K562 (cell line): ENCODE measurements around the gene MYOM1. TPM values are rescaled to one million over a fixed set of nuclear protein-coding genes. Genes with fewer than 3 reads are reported as not detected.
A peak's percentile ranks its signal among the peaks of the same experiment; 100 is the strongest.

Source experiments
- BRD4 ChIP-seq: fragments of 200-600 bp; sonication (generic); IDR thresholded peaks from 2 replicates; pipeline ENCODE4 v1.6.1; 2017; ENCODE audit warnings: inconsistent platforms
- CCNT2 ChIP-seq: IDR thresholded peaks from 2 replicates; pipeline ENCODE4 v1.6.1; 2011; ENCODE audit warnings: borderline replicate concordance, low read depth, mild to moderate bottlenecking, moderate library complexity, mixed read lengths, low read length; ENCODE audit not compliant: insufficient read length; ENCODE audit errors: extremely low read depth
- CHD2 ChIP-seq: IDR thresholded peaks from 2 replicates; pipeline ENCODE4 v1.6.1; 2011; ENCODE audit warnings: low read depth, low read length
- CSDE1 ChIP-seq, 2 experiments: fragments of 450-650 bp; IDR thresholded peaks; 2 replicates each; pipeline ENCODE4 v1.6.1; 2016; ENCODE audit warnings: mild to moderate bottlenecking in 1 of 2
- ELF2 ChIP-seq: fragments of 250-450 bp; sonication (Bioruptor Pico); IDR thresholded peaks from 2 replicates; pipeline ENCODE4 v1.5.0; 2021; ENCODE audit warnings: mild to moderate bottlenecking
- FOXA3 ChIP-seq, 2 experiments: fragments of 450-650 bp in 1 of 2; sonication (generic) in 1 of 2; formaldehyde crosslinking; IDR thresholded peaks in 1 of 2; conservative IDR thresholded peaks in 1 of 2; 2 replicates each; pipeline versions ENCODE4 v1.4.0 to v1.8.0; 2020 to 2022; ENCODE audit warnings: mild to moderate bottlenecking in 2 of 2, missing genetic modification reagents in 1 of 2
- GATAD2B ChIP-seq: fragments of 450-650 bp; IDR thresholded peaks from 2 replicates; pipeline ENCODE4 v1.6.1; 2017; ENCODE audit warnings: mild to moderate bottlenecking, borderline replicate concordance
- HOXB6 ChIP-seq: fragments of 250-450 bp; sonication (Bioruptor Pico); IDR thresholded peaks from 2 replicates; pipeline ENCODE4 v1.5.1; 2022; ENCODE audit warnings: mild to moderate bottlenecking, borderline replicate concordance
- JUND ChIP-seq, 2 experiments: IDR thresholded peaks; 2 replicates in 1 of 2; 3 replicates in 1 of 2; pipeline ENCODE4 v1.6.1; 2011; ENCODE audit warnings: borderline replicate concordance in 2 of 2, low read depth in 2 of 2, low read length in 2 of 2, improper control_type of control experiment in 1 of 2, missing biosample characterization in 1 of 2, missing genetic modification characterization in 1 of 2, missing genetic modification reagents in 1 of 2
- KDM4B ChIP-seq, 2 experiments: fragments of 450-650 bp in 1 of 2; sonication (generic) in 1 of 2; IDR thresholded peaks; 2 replicates each; pipeline ENCODE4 v1.6.1; 2016 to 2017; ENCODE audit warnings: borderline replicate concordance in 2 of 2, antibody characterized with exemption in 1 of 2, low read depth in 1 of 2, mild to moderate bottlenecking in 1 of 2
- MEF2D ChIP-seq: conservative IDR thresholded peaks from 2 replicates; pipeline ENCODE4 v1.6.1; 2016; ENCODE audit warnings: low read depth, missing genetic modification characterization, missing compliant biosample characterization
- NR2C1 ChIP-seq, 2 experiments: fragments of 450-650 bp; IDR thresholded peaks; 2 replicates each; pipeline ENCODE4 v1.6.1; 2017; ENCODE audit warnings: mild to moderate bottlenecking in 2 of 2, antibody characterized with exemption in 1 of 2, inconsistent platforms in 1 of 2, missing compliant biosample characterization in 1 of 2, missing genetic modification characterization in 1 of 2
- PCBP1 ChIP-seq: fragments of 200-400 bp; formaldehyde crosslinking; IDR thresholded peaks from 2 replicates; pipeline ENCODE4 v1.6.1; 2018; ENCODE audit warnings: mild to moderate bottlenecking, low read depth, low read length; ENCODE audit not compliant: poor library complexity, severe bottlenecking
- PCBP2 ChIP-seq: fragments of 200-400 bp; formaldehyde crosslinking; IDR thresholded peaks from 2 replicates; pipeline ENCODE4 v1.6.1; 2018; ENCODE audit warnings: low read length, low read depth, mild to moderate bottlenecking, moderate library complexity; ENCODE audit not compliant: poor library complexity, severe bottlenecking
- ZNF212 ChIP-seq: fragments of 450-650 bp; formaldehyde crosslinking; IDR thresholded peaks from 2 replicates; pipeline ENCODE4 v1.4.0; 2020; ENCODE audit warnings: mild to moderate bottlenecking
- ZNF324 ChIP-seq: fragments of 250-450 bp; sonication (Bioruptor Pico); IDR thresholded peaks from 2 replicates; pipeline ENCODE4 v1.4.0; 2020; ENCODE audit warnings: mild to moderate bottlenecking
- ZNF764 ChIP-seq: fragments of 250-450 bp; sonication (Bioruptor Pico); IDR thresholded peaks from 2 replicates; pipeline ENCODE4 v1.4.0; 2020; ENCODE audit warnings: low read depth, mild to moderate bottlenecking, moderate library complexity
- polyA plus RNA-seq, 8 experiments: library from polyadenylated mRNA; depleted of rRNA in 4 of 8; stranded (reverse) in 5 of 8; unstranded in 3 of 8; fragments of >200 nt; fragmentation: Nextera tagmentation in 2 of 8; fragmentation: Illumina TruSeq in 1 of 8; extraction: Ambion mirVana in 2 of 8; extraction: Trizol in 1 of 8; gene quantifications; 2 replicates each; pipeline versions ENCODE4 v1.2.1 to v1.2.3, GENCODE V29; 2011 to 2014; ENCODE audit warnings: inconsistent platforms in 1 of 8, missing spikeins in 1 of 8
- total RNA-seq, 7 experiments: library from RNA; depleted of rRNA in 6 of 7; stranded (reverse); fragments of >200 nt in 6 of 7; fragmentation: Illumina TruSeq in 2 of 7; extraction: Trizol in 2 of 7; gene quantifications; 2 replicates each; pipeline versions ENCODE4 v1.2.1 to v1.2.3, GENCODE V29; 2011 to 2021; ENCODE audit warnings: low replicate concordance in 1 of 7
- TF ChIP-seq, protein P1 (sequence below): fragments of 250-450 bp; sonication (Bioruptor Pico); IDR thresholded peaks from 2 replicates; pipeline ENCODE4 v1.4.0; 2020
- TF ChIP-seq, protein P2 (sequence below): fragments of 250-450 bp; sonication (Bioruptor Pico); IDR thresholded peaks from 2 replicates; pipeline ENCODE4 v1.5.0; 2021; ENCODE audit warnings: mild to moderate bottlenecking, moderate library complexity

Gene MYOM1
- total and polyA plus RNA-seq, 9 of the 15 experiments (the other 6 are each of a cell fraction or from before 2014, with no cell fraction given): 0.01 to 0.62 (median 0.25) TPM

DNA sequence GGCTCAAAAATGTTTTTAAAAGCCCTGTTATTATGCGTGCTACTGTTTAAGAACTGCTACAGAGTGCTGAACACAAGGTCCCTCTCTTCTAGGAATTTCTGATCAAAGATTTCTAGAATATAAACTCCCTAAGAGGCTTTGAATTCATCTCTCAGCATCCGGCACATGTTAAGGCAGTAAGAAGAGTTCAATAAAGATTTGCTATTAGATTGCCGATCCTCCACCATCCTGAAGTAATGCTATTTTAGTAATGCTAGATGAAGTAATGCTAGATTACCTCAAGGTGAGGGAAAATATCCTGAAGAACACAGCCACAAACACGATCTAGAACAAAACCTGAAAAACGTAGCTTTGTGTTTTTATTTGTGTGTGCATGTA, 41.2 kb upstream of the MYOM1 start (continued):
- TF ChIP-seq CCNT2 (no peak), ZNF764 (CRISPR knock-in tag) (no peak), ELF2 (CRISPR knock-in tag) (0 out of 2 replicates have a peak, but pooled peaks have one; percentile 16), BRD4 (no peak), ZNF324 (CRISPR knock-in tag) (no peak), HOXB6 (CRISPR knock-in tag) (no peak), NR2C1 (IDR thresholded peaks at IDR 0.05) (no peak), NR2C1 (tag; IDR thresholded peaks at IDR 0.05) (no peak), ZNF212 (no peak), KDM4B (IDR thresholded peaks at IDR 0.05; ENCODE audit: borderline replicate concordance in 2 of 2, low read depth in 1 of 2) (no peak), MEF2D (tag) (0 out of 2 replicates have a peak, but pooled peaks have one; percentile 31), FOXA3 (CRISPR knock-in tag; conservative IDR thresholded peaks at IDR 0.05 in 1 of 2, IDR thresholded peaks at IDR 0.05 in 1 of 2) (no peak; a peak in 1 of 4 replicates), CHD2 (no peak), CSDE1 (IDR thresholded peaks at IDR 0.05) (0 out of 4 replicates have a peak, but pooled peaks of 1 of the 2 experiments have one; percentile 35), JUND (IDR thresholded peaks at IDR 0.05; ENCODE audit: borderline replicate concordance, low read depth, low read length) (0 out of 2 replicates have a peak, but pooled peaks have one; percentile 4), JUND (tag; IDR thresholded peaks at IDR 0.05; ENCODE audit: borderline replicate concordance, low read depth, low read length) (no peak), PCBP1 (no peak), PCBP2 (no peak), GATAD2B (peak; percentile 45; the same call in 1 of the 2 replicates)
- TF ChIP-seq, protein P1, sequence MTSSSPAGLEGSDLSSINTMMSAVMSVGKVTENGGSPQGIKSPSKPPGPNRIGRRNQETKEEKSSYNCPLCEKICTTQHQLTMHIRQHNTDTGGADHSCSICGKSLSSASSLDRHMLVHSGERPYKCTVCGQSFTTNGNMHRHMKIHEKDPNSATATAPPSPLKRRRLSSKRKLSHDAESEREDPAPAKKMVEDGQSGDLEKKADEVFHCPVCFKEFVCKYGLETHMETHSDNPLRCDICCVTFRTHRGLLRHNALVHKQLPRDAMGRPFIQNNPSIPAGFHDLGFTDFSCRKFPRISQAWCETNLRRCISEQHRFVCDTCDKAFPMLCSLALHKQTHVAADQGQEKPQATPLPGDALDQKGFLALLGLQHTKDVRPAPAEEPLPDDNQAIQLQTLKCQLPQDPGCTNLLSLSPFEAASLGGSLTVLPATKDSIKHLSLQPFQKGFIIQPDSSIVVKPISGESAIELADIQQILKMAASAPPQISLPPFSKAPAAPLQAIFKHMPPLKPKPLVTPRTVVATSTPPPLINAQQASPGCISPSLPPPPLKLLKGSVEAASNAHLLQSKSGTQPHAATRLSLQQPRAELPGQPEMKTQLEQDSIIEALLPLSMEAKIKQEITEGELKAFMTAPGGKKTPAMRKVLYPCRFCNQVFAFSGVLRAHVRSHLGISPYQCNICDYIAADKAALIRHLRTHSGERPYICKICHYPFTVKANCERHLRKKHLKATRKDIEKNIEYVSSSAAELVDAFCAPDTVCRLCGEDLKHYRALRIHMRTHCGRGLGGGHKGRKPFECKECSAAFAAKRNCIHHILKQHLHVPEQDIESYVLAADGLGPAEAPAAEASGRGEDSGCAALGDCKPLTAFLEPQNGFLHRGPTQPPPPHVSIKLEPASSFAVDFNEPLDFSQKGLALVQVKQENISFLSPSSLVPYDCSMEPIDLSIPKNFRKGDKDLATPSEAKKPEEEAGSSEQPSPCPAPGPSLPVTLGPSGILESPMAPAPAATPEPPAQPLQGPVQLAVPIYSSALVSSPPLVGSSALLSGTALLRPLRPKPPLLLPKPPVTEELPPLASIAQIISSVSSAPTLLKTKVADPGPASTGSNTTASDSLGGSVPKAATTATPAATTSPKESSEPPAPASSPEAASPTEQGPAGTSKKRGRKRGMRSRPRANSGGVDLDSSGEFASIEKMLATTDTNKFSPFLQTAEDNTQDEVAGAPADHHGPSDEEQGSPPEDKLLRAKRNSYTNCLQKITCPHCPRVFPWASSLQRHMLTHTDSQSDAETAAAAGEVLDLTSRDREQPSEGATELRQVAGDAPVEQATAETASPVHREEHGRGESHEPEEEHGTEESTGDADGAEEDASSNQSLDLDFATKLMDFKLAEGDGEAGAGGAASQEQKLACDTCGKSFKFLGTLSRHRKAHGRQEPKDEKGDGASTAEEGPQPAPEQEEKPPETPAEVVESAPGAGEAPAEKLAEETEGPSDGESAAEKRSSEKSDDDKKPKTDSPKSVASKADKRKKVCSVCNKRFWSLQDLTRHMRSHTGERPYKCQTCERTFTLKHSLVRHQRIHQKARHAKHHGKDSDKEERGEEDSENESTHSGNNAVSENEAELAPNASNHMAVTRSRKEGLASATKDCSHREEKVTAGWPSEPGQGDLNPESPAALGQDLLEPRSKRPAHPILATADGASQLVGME (CRISPR knock-in tag): no peak
- TF ChIP-seq, protein P2, sequence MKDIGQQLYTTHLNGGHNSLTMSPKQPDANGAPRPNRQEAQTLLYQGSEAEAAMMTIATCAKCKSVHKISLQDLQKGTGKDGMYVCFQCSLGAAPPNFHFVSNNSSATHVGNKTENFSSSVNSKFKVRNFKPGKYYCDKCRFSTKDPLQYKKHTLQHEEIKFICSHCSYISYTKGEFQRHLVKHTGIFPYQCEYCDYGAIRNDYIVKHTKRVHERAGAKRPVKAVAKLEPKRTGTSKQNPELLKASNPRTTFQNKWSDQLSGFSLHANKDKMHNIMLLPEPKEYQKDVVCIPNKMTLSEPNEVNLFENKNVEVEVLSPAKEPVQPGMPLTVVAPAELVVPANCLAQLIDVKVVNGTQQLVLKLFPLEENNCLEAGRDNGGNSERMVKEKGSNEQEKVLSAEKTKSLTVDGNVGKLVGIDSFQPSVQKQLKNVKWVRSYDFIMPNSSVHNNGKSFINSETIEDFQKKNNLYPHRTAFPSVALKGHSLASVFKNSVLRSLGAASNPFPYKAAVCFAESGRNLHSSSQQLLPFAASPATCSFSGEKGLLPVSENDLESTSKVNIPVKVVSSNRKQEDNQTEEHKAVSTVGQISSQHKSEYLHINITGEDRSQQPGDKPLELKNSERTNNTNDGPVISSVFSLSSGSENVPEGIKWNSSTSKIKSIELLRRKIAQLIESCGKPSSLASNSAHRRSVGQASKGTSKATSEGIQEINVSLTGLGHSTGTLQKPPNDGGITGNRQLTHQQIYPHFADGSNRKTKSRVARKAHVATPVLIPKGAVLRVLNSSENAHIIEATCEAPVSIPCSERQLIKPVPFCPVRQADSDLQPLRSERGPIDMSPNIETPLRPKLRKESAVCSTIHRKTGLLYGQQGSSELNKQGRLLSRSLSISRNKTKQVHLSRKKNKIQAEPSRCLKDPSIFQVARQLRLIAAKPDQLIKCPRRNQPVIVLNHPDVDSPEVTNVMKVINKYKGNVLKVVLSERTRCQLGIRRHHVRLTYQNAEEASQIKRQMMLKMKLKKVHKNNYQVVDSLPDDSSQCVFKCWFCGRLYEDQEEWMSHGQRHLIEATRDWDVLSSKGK: no peak
